H9 (cell line): ENCODE measurements around the gene MDFI. TPM values are rescaled to one million over a fixed set of nuclear protein-coding genes. Genes with fewer than 3 reads are reported as not detected.
A peak's percentile ranks its signal among the peaks of the same experiment; 100 is the strongest.

ENCODE experiments used
- DNase-seq: peaks from one replicate; pipeline ENCODE4 v3.0.0-alpha.2; 2017
- H2AFZ ChIP-seq: one replicate; pipeline ENCODE4 v1.6.1; 2013; ENCODE audit warnings: mild to moderate bottlenecking, low read length, control low read depth, moderate library complexity
- H2AK5ac ChIP-seq: 2 replicates; pipeline ENCODE4 v1.6.1; 2013; ENCODE audit warnings: low read length, control low read depth, mixed read lengths; ENCODE audit not compliant: insufficient read length
- H2BK120ac ChIP-seq: one replicate; pipeline ENCODE4 v1.6.1; 2013; ENCODE audit warnings: low read depth, mild to moderate bottlenecking, low read length, control low read depth, inconsistent platforms; ENCODE audit not compliant: poor library complexity, severe bottlenecking
- H2BK12ac ChIP-seq: 2 replicates; pipeline ENCODE4 v1.6.1; 2013; ENCODE audit warnings: low read length, control low read depth, mixed read lengths, low read depth; ENCODE audit not compliant: insufficient read length
- H2BK15ac ChIP-seq: 2 replicates; pipeline ENCODE4 v1.6.1; 2013; ENCODE audit warnings: low read depth, low read length, control low read depth
- H2BK20ac ChIP-seq: one replicate; pipeline ENCODE4 v1.6.1; 2013; ENCODE audit warnings: low read depth, mild to moderate bottlenecking, low read length, control low read depth, inconsistent platforms; ENCODE audit not compliant: poor library complexity, severe bottlenecking
- H2BK5ac ChIP-seq: 2 replicates; pipeline ENCODE4 v1.6.1; 2013; ENCODE audit warnings: low read length, control low read depth, mixed read lengths; ENCODE audit not compliant: insufficient read length
- H3K14ac ChIP-seq: 2 replicates; pipeline ENCODE4 v1.6.1; 2013; ENCODE audit warnings: low read length, control low read depth; ENCODE audit not compliant: insufficient read depth
- H3K18ac ChIP-seq: 2 replicates; pipeline ENCODE4 v1.6.1; 2013; ENCODE audit warnings: low read depth, mild to moderate bottlenecking, mixed read lengths, low read length, control low read depth; ENCODE audit not compliant: insufficient read length
- H3K23ac ChIP-seq: 2 replicates; pipeline ENCODE4 v1.6.1; 2013; ENCODE audit warnings: low read length, control low read depth, mixed read lengths, low read depth; ENCODE audit not compliant: insufficient read length
- H3K23me2 ChIP-seq: 2 replicates; pipeline ENCODE4 v1.6.1; 2013; ENCODE audit warnings: low read depth, mild to moderate bottlenecking, mixed read lengths, low read length, control low read depth; ENCODE audit not compliant: insufficient read length, poor library complexity, severe bottlenecking
- H3K27ac ChIP-seq: 2 replicates; pipeline ENCODE4 v1.5.1; 2013; ENCODE audit warnings: low read length, control low read depth, mixed read lengths, low read depth; ENCODE audit not compliant: insufficient read length
- H3K27me3 ChIP-seq: 2 replicates; pipeline ENCODE4 v1.6.1; 2013; ENCODE audit warnings: low read length, control low read depth, inconsistent platforms; ENCODE audit not compliant: insufficient read depth
- H3K4ac ChIP-seq: 2 replicates; pipeline ENCODE4 v1.6.1; 2013; ENCODE audit warnings: low read depth, mild to moderate bottlenecking, control low read depth, inconsistent platforms, low read length, moderate library complexity
- H3K4me1 ChIP-seq: 2 replicates; pipeline ENCODE4 v1.6.1; 2013; ENCODE audit warnings: low read length, control low read depth, inconsistent platforms; ENCODE audit not compliant: insufficient read depth
- H3K4me2 ChIP-seq: 2 replicates; pipeline ENCODE4 v1.6.1; 2013; ENCODE audit warnings: low read length, control low read depth, mixed read lengths; ENCODE audit not compliant: insufficient read length, insufficient read depth
- H3K56ac ChIP-seq: 2 replicates; pipeline ENCODE4 v1.6.1; 2013; ENCODE audit warnings: low read depth, mild to moderate bottlenecking, mixed read lengths, low read length, control low read depth; ENCODE audit not compliant: insufficient read length
- H3K79me1 ChIP-seq: 2 replicates; pipeline ENCODE4 v1.6.1; 2013; ENCODE audit warnings: low read depth, mild to moderate bottlenecking, moderate library complexity, low read length, control low read depth, inconsistent platforms; ENCODE audit not compliant: insufficient read depth, poor library complexity, severe bottlenecking
- H3K79me2 ChIP-seq: 2 replicates; pipeline ENCODE4 v1.6.1; 2013; ENCODE audit warnings: low read length, control low read depth, inconsistent platforms; ENCODE audit not compliant: insufficient read depth
- H3K9ac ChIP-seq: 2 replicates; pipeline ENCODE4 v1.6.1; 2013; ENCODE audit warnings: low read length, control low read depth, mixed read lengths; ENCODE audit not compliant: insufficient read length; ENCODE audit errors: extremely low read depth
- H3K9me3 ChIP-seq: one replicate; pipeline ENCODE4 v1.6.1; 2013; ENCODE audit warnings: low read depth, low read length, inconsistent platforms; ENCODE audit not compliant: control insufficient read depth
- H3T11ph ChIP-seq: one replicate; pipeline ENCODE4 v1.6.1; 2013; ENCODE audit warnings: mild to moderate bottlenecking, low read length, control low read depth, inconsistent platforms
- H4K20me1 ChIP-seq: one replicate; pipeline ENCODE4 v1.6.1; 2013; ENCODE audit not compliant: control insufficient read depth, insufficient read length, insufficient read depth
- H4K5ac ChIP-seq: 2 replicates; pipeline ENCODE4 v1.6.1; 2013; ENCODE audit warnings: low read depth, mild to moderate bottlenecking, mixed read lengths, low read length, control low read depth; ENCODE audit not compliant: insufficient read length
- H4K8ac ChIP-seq: replicated peaks from 2 replicates; pipeline ENCODE4 v1.6.1; 2013; ENCODE audit warnings: low read length, control low read depth, mixed read lengths, low read depth; ENCODE audit not compliant: insufficient read length
- H4K91ac ChIP-seq: 2 replicates; pipeline ENCODE4 v1.6.1; 2013; ENCODE audit warnings: low read depth, mild to moderate bottlenecking, moderate library complexity, mixed read lengths, low read length, control low read depth; ENCODE audit not compliant: insufficient read length
- H3K27ac Mint-ChIP-seq, 3 experiments: 2 replicates in 2 of 3; 3 replicates in 1 of 3; pipeline ENCODE4 v1.8.0; 2020 to 2021; ENCODE audit warnings: mixed read lengths in 3 of 3, mild to moderate bottlenecking in 1 of 3, moderate library complexity in 1 of 3
- H3K27me3 Mint-ChIP-seq: 2 replicates; pipeline ENCODE4 v1.8.0; 2021; ENCODE audit warnings: low read depth, mild to moderate bottlenecking, moderate library complexity, mixed read lengths
- H3K36me3 Mint-ChIP-seq, 3 experiments: 2 replicates in 2 of 3; 3 replicates in 1 of 3; pipeline ENCODE4 v1.8.0; 2020 to 2021; ENCODE audit warnings: low read depth in 3 of 3, mixed read lengths in 3 of 3; ENCODE audit not compliant: insufficient read depth in 1 of 3
- H3K4me1 Mint-ChIP-seq, 2 experiments: 2 replicates each; pipeline ENCODE4 v1.8.0; 2020; ENCODE audit warnings: mixed read lengths in 2 of 2
- H3K4me3 Mint-ChIP-seq, 2 experiments: 2 replicates in 1 of 2; 3 replicates in 1 of 2; pipeline ENCODE4 v1.8.0; 2020 to 2021; ENCODE audit warnings: mild to moderate bottlenecking in 2 of 2, mixed read lengths in 2 of 2, moderate library complexity in 1 of 2
- H3K9me3 Mint-ChIP-seq, 2 experiments: 2 replicates in 1 of 2; 3 replicates in 1 of 2; pipeline ENCODE4 v1.8.0; 2020; ENCODE audit warnings: mild to moderate bottlenecking in 2 of 2, mixed read lengths in 2 of 2, moderate library complexity in 1 of 2
- WGBS: extraction: QIAGEN DNeasy Blood & Tissue Kit; methylation state at CpG from one replicate; pipeline ENCODE4 v1.1.7; 2013; ENCODE audit warnings: missing lambda C conversion rate, low lambda C conversion rate, mixed read lengths; ENCODE audit not compliant: insufficient read length; ENCODE audit errors: extremely low coverage; 5-methylcytosine and 5-hydroxymethylcytosine counted together
- total RNA-seq: library from RNA; stranded (reverse); gene quantifications from 2 replicates; pipeline ENCODE4 v1.2.1, GENCODE V29; 2021
- TF ChIP-seq, protein P1 (sequence below): fragments of 200-600 bp; sonication (generic); conservative IDR thresholded peaks from 3 replicates; pipeline ENCODE4 v1.8.0; 2021; ENCODE audit warnings: antibody characterized with exemption, mild to moderate bottlenecking

MDFI gene
- total RNA-seq, 1 experiment from 2014 or later: 45.0 TPM

GRCh38 chr6:41641352-41641925 is 3.2 kb downstream of the MDFI start:
- Histone ChIP-seq H3K4me2 (no peak overlapping the region), H3K4me1 (peaks cover 9% of the 10 kb centered on the region; the same call in 1 of the 2 replicates), H2BK120ac (no peak overlapping the region), H3K23ac (no peak overlapping the region), H2AK5ac (no peak overlapping the region), H2BK5ac (no peak overlapping the region), H3K79me2 (no peaks in the 10 kb centered on the region; the same call in 1 of the 2 replicates), H3K9ac (no peak overlapping the region), H2BK15ac (no peak overlapping the region), H3K79me1 (no peaks in the 10 kb centered on the region), H4K91ac (no peak overlapping the region), H3K9me3 (no peaks in the 10 kb centered on the region), H3K14ac (no peak overlapping the region), H3K27ac (no peak overlapping the region), H4K5ac (no peak overlapping the region), H4K8ac (no peak overlapping the region), H3K23me2 (peaks cover 18% of the 10 kb centered on the region), H4K20me1 (no peaks in the 10 kb centered on the region), H3T11ph (no peak overlapping the region), H2BK12ac (no peak overlapping the region), H2BK20ac (no peak overlapping the region), H3K56ac (no peak overlapping the region), H3K18ac (no peak overlapping the region), H3K27me3 (peaks cover under 1% of the 10 kb centered on the region; the same call in 1 of the 2 replicates), H2AFZ (no peak overlapping the region), H3K4ac (no peak overlapping the region)
- DNase-seq: no peak
- H3K4me3 Mint-ChIP-seq: peak overlapping the region in 1 of 2 experiments; percentile 24; a peak in 1 of 5 replicates
- TF ChIP-seq, protein P1, sequence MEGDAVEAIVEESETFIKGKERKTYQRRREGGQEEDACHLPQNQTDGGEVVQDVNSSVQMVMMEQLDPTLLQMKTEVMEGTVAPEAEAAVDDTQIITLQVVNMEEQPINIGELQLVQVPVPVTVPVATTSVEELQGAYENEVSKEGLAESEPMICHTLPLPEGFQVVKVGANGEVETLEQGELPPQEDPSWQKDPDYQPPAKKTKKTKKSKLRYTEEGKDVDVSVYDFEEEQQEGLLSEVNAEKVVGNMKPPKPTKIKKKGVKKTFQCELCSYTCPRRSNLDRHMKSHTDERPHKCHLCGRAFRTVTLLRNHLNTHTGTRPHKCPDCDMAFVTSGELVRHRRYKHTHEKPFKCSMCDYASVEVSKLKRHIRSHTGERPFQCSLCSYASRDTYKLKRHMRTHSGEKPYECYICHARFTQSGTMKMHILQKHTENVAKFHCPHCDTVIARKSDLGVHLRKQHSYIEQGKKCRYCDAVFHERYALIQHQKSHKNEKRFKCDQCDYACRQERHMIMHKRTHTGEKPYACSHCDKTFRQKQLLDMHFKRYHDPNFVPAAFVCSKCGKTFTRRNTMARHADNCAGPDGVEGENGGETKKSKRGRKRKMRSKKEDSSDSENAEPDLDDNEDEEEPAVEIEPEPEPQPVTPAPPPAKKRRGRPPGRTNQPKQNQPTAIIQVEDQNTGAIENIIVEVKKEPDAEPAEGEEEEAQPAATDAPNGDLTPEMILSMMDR: no peak
- H3K27ac Mint-ChIP-seq: no peak overlapping the region
- H3K27me3 Mint-ChIP-seq: peaks cover 45% of the 10 kb centered on the region
- no peaks in the 10 kb centered on the region; a peak in 1 of 5 replicates for H3K9me3 Mint-ChIP-seq
- no CpG with 5 or more reads among the region's 9 CpGs for WGBS
- peaks cover 16 to 22% (median 18%) of the 10 kb centered on the region in 3 experiments for H3K36me3 Mint-ChIP-seq
- peaks cover 63 to 69% of the 10 kb centered on the region in 2 experiments for H3K4me1 Mint-ChIP-seq
